ENCODE results near the gene PTPRM. TPM values are rescaled to one million over a fixed set of nuclear protein-coding genes. Genes with fewer than 3 reads are reported as not detected.

Gene PTPRM
- total and polyA plus RNA-seq, 9 donors: 45.6 to 82.0 (median 56.9) TPM

DNA sequence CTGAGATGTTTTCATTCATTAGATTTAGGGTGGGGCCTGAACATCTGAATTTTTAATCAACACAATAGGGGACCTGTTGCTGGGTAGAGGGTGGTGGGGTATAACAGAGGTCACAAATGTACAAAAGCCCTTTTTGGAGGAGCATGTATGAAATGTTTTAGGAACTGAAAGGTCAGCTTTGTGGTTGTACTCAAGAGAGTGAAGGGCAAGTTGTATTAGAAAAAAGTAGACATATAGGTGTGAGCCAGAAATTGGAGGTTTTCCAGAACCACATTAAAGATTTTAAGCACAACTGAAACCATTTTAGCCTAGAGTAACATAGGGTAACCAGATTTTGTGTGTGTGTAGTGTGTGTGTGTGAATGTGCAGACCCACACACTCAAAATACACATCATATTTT, 62.3 kb downstream of the PTPRM start:
- H3K27ac ChIP-seq: no peak overlapping the region
- peaks cover 4% of the 10 kb centered on the region for H3K4me1 ChIP-seq (ENCODE audit: insufficient read depth)
- no peaks in the 10 kb centered on the region for H3K27me3 ChIP-seq
- intact Hi-C loops (cut with DNase I): no loop called here
- TF ChIP-seq POLR2A (IDR thresholded peaks at IDR 0.05) (no peak), EP300 (IDR thresholded peaks at IDR 0.05) (no peak)
- TF ChIP-seq, protein P1, sequence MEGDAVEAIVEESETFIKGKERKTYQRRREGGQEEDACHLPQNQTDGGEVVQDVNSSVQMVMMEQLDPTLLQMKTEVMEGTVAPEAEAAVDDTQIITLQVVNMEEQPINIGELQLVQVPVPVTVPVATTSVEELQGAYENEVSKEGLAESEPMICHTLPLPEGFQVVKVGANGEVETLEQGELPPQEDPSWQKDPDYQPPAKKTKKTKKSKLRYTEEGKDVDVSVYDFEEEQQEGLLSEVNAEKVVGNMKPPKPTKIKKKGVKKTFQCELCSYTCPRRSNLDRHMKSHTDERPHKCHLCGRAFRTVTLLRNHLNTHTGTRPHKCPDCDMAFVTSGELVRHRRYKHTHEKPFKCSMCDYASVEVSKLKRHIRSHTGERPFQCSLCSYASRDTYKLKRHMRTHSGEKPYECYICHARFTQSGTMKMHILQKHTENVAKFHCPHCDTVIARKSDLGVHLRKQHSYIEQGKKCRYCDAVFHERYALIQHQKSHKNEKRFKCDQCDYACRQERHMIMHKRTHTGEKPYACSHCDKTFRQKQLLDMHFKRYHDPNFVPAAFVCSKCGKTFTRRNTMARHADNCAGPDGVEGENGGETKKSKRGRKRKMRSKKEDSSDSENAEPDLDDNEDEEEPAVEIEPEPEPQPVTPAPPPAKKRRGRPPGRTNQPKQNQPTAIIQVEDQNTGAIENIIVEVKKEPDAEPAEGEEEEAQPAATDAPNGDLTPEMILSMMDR (IDR thresholded peaks at IDR 0.05): no peak
- H3K36me3 ChIP-seq: no peaks in the 10 kb centered on the region
- DNase-seq: no peak
- H3K4me3 ChIP-seq: no peak overlapping the region
- H3K9me3 ChIP-seq: no peaks in the 10 kb centered on the region

DNA sequence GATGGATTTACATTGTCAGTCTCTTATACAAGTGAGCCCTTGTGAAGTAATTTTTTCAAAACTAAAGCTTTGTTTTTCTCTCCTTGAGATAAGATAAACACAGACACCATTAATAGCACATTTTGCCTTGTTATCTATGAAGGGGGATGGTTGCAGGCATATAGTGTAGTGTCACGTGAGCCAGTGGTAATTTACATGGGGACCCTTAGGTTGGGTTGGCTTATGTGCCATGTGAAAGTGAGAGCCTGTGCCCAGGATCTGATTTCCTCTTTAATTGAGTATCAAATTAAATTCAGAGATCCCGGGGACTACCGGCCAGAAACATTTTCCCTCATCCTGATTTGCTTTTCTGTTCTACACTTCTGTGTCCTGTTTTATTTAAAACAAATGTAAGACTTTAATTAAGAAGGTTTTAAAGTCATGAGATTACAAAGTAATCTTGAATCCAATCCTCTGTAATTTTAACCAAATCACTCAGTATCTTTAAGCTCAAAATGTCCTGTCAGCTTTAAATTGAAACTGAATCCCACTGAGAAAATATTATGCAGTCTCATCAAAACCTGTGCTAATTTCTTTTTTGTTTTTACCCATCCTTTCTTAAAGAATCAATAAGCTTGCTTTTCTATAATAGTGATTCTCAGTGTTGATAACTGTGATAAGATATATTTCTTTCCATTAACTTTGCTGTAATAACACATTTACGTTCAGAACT, 63.8 kb downstream of the PTPRM start:
- no peak overlapping the region for H3K4me3 ChIP-seq
- intact Hi-C loops (cut with DNase I): no loop called here
- H3K9me3 ChIP-seq: no peaks in the 10 kb centered on the region
- 75 to 86% (median 83%) methylated on average over 4 of the region's 4 CpGs for WGBS, 3 donors
- DNase-seq: no peak
- no peak overlapping the region for H3K27ac ChIP-seq
- H3K27me3 ChIP-seq: no peaks in the 10 kb centered on the region
- peaks cover 4% of the 10 kb centered on the region for H3K4me1 ChIP-seq (ENCODE audit: insufficient read depth)
- no peak for TF ChIP-seq EP300 (IDR thresholded peaks at IDR 0.05)
- H3K36me3 ChIP-seq: no peaks in the 10 kb centered on the region

DNA sequence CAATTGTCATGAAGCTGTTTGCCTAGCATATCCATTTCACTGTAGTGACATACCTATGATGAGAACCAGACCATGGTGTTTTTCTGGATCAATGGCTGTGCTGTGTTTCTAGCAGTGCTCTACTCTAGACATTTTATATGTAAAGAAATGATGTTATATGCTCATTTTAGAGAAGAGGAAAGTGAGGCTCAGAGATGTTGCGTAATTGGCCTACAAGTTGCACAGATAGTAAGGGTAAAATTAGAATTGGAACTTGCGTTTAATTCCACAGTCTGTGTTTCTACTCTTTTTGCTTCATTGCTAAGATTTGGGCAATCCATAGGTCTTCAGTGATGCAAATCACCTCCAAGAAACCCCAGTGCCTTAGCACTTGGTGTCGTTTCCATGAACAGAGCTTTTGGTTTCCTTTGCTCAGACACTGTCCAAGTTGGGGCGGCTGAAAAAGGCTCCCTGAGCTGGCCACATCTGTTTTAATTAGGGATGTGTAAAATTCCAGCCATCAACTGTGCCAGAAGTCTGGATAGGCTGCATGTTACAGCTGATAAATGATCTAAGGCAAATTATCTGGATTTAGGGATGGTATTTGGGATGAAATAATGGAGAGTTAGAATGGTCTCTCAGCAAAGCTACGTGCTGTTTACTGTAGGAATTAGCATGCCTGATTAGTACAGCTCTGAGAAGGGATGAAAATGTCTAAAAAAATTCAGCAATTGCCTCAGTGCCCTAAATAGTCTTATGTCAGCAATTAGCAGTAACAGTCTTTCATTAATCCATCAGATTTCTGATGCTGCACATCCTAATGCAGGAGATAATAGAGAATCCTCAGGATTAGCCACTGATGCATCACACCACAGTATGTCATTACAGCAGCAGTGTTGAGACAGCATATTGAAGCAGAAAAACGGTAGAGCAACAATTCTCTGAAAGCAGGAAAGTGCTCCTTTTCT, 65.3 kb downstream of the PTPRM start:
- Histone ChIP-seq H3K36me3 (no peaks in the 10 kb centered on the region), H3K27ac (no peak overlapping the region), H3K27me3 (no peaks in the 10 kb centered on the region), H3K4me1 (ENCODE audit: insufficient read depth) (peaks cover 3% of the 10 kb centered on the region), H3K9me3 (no peaks in the 10 kb centered on the region), H3K4me3 (no peak overlapping the region)
- intact Hi-C loops (cut with DNase I): no loop called here
- DNase-seq: no peak
- 90 to 97% (median 92%) methylated on average over 6 of the region's 6 CpGs for WGBS, 3 donors
- no peak for TF ChIP-seq POLR2A (IDR thresholded peaks at IDR 0.05)
- TF ChIP-seq, protein P1 (IDR thresholded peaks at IDR 0.05): no peak
- no peak for TF ChIP-seq EP300 (IDR thresholded peaks at IDR 0.05)

DNA sequence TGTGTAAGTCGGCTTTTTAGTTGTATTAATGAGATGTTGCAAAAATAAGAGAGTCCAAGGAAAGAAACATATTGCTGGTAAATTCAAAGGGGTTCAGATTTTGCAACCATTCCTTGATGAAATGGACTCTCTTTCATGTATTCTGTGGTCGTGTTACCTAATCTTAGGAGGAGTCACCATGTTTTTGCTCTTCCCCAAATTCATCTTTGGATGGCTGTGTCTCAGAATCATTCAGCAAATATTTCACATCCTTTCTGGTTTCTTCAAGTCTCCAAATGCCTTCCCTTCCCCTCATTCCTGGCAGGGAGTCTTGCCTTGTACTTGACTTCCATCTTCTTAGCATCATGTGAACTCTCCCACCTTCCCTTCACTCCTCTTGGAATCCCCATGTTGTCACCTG, 66.1 kb downstream of the PTPRM start:
- intact Hi-C loops (cut with DNase I): no loop called here
- 93 to 95% (median 93%) methylated on average over 2 of the region's 2 CpGs for WGBS, 3 donors
- no peak for DNase-seq

More for the DNA sequence above, 66.1 kb downstream of the PTPRM start:
- Histone ChIP-seq H3K27me3 (no peaks in the 10 kb centered on the region), H3K4me1 (ENCODE audit: insufficient read depth) (peaks cover 3% of the 10 kb centered on the region), H3K36me3 (no peaks in the 10 kb centered on the region), H3K4me3 (no peak overlapping the region), H3K9me3 (no peaks in the 10 kb centered on the region), H3K27ac (no peak overlapping the region)
- TF ChIP-seq POLR2A (IDR thresholded peaks at IDR 0.05): no peak
- TF ChIP-seq, protein P1 (IDR thresholded peaks at IDR 0.05): no peak

Data from ovary (tissue), 9 donors.